ENCODE results near the gene XKR7. TPM values are rescaled to one million over a fixed set of nuclear protein-coding genes. Genes with fewer than 3 reads are reported as not detected.

Gene XKR7
- total RNA-seq, 2 donors from 2014 or later: 0.05 TPM; not detected in 1

DNA sequence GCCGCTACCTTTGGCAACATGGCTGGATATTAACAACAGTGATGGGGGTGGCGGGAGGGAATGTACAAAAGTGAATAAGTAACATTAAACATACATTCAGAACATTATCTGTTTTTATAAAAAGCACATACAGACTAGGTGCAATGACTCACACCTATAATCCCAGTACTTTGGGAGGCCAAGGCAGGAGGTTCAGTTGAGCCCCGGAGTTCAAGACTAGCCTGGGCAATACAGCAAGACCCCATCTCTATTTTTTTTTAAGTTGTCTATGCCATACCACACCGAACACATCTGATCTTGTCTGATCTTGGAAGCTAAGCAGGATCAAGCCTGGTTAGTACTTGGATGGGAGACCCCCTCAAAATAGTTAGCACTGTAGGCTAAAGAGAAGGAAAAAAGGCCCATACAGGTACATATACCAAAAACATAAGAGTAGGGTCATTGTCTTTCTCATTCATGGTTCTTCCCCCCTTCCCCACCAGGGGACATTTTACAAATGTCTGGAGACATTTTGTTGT, 82.4 kb downstream of the XKR7 start:
- 88% methylated on average over 4 of the region's 4 CpGs for WGBS
- Histone ChIP-seq H3K9me3 (no peaks in the 10 kb centered on the region), H3K4me1 (replicated peaks) (no peaks in the 10 kb centered on the region), H3K36me3 (no peaks in the 10 kb centered on the region), H3K27ac (no peak overlapping the region), H3K27me3 (replicated peaks; ENCODE audit: insufficient read depth) (peaks cover 5% of the 10 kb centered on the region), H3K4me3 (no peak overlapping the region)
- intact Hi-C loops (cut with DNase I): no loop called here
- TF ChIP-seq, protein P1, sequence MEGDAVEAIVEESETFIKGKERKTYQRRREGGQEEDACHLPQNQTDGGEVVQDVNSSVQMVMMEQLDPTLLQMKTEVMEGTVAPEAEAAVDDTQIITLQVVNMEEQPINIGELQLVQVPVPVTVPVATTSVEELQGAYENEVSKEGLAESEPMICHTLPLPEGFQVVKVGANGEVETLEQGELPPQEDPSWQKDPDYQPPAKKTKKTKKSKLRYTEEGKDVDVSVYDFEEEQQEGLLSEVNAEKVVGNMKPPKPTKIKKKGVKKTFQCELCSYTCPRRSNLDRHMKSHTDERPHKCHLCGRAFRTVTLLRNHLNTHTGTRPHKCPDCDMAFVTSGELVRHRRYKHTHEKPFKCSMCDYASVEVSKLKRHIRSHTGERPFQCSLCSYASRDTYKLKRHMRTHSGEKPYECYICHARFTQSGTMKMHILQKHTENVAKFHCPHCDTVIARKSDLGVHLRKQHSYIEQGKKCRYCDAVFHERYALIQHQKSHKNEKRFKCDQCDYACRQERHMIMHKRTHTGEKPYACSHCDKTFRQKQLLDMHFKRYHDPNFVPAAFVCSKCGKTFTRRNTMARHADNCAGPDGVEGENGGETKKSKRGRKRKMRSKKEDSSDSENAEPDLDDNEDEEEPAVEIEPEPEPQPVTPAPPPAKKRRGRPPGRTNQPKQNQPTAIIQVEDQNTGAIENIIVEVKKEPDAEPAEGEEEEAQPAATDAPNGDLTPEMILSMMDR (IDR thresholded peaks at IDR 0.05): no peak
- TF ChIP-seq POLR2AphosphoS5 (IDR thresholded peaks at IDR 0.05) (no peak), POLR2A (IDR thresholded peaks at IDR 0.05) (no peak)
- DNase-seq (ENCODE audit: low spot score): no peak

DNA sequence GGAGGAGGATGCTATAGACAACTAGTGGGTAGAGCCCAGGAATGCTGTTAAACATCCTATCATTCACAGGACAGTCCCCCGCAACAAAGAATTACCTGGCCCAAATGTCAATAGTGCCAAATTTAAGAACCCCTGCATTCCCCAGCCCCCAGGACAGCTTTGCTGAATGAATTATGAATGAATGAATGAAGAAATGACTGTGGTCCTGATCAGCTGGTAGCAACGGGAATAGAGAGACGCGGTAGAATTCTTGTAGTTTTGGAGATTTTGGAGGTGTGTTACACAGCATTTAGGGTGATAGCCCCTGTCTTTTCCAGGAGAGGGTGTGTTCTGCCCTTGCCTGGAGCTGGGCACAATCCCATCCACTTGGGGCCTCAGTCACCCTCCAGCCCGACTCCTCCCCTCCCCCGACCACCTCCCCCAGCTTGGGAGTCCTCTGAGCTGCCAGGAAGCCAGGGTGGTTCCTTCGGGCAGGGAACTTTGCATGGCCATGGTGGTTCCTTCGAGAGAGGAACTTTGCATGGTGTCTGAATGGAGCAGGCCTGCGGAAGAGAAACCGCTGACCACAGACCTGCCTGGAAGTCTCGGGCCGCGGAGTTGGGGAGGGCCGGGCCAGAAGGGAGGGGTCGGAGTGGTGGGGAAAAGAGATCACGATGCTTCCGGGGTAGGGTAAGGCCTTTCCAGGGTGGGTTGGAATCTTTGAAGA, 83.1 kb downstream of the XKR7 start:
- WGBS: 21% methylated on average over 17 of the region's 17 CpGs
- intact Hi-C loops (cut with DNase I): no loop called here
- TF ChIP-seq POLR2AphosphoS5 (IDR thresholded peaks at IDR 0.05): no peak
- Histone ChIP-seq H3K4me3 (no peak overlapping the region), H3K36me3 (no peaks in the 10 kb centered on the region), H3K4me1 (replicated peaks) (no peaks in the 10 kb centered on the region), H3K27me3 (replicated peaks; ENCODE audit: insufficient read depth) (peaks cover 5% of the 10 kb centered on the region), H3K9me3 (no peaks in the 10 kb centered on the region), H3K27ac (no peak overlapping the region)
- DNase-seq (ENCODE audit: low spot score): no peak

DNA sequence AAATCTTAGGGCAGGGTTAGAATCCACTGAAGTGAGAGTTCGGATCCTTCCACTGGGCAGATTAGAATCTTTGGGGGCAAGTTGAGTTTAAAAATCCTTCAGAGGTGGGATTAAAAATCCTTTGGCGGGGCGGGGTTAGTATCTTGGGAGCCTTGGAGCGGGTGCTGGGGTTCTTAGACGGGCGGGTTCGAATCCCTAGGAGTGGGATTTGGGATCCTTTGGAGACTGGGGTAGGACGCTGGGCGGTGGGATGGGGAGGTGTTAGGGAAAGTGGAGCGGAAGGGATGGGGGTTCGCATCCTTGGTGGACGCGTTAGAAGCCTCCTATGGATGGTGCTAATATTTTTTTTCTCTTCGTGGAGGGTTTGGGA, 83.8 kb downstream of the XKR7 start:
- no peak for DNase-seq (ENCODE audit: low spot score)
- peaks cover 5% of the 10 kb centered on the region for H3K27me3 ChIP-seq (replicated peaks; ENCODE audit: insufficient read depth)

DNA sequence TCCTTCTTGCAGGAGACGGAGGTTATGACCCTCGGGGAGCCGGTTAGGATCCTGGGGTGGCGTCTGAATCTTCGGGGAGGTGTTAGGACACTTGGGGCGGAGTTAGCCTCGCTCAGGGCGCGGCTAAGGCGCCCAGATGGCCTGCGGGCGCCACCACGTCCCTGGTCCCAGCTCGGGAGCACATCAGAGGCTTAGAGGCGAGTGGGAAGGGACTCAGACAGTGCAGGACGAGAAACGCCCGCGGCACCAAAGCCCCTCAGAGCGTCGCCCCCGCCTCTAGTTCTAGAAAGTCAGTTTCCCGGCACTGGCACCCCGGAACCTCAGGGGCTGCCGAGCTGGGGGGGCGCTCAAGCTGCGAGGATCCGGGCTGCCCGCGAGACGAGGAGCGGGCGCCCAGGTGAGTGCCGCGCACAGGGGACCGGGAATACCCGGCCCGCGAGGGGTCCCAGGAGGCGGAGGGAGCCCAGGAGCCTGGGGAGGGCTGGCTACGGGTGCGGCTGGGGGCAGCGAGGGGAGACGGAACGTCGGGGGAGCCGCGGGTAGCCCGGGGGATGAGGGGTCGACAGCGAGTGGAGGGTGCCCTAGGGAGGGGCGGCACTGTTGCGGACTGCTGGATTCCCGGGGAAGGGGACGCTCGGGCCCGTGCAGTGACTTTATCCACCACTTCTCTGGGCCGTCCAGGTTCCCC, 84.3 kb downstream of the XKR7 start, which contains the start of gene HCK:
TSS of gene HCK (plus strand) at position 153 of the 688 bp plus-strand sequence.
- intact Hi-C loops (cut with DNase I): no loop called here
- DNase-seq (ENCODE audit: low spot score): no peak
- H3K9me3 ChIP-seq: no peaks in the 10 kb centered on the region
- TF ChIP-seq POLR2AphosphoS5 (IDR thresholded peaks at IDR 0.05): no peak
- TF ChIP-seq POLR2A (IDR thresholded peaks at IDR 0.05): no peak
- TF ChIP-seq, protein P1 (IDR thresholded peaks at IDR 0.05): no peak
- H3K36me3 ChIP-seq: no peaks in the 10 kb centered on the region
- H3K27ac ChIP-seq: no peak within 1 kb of the TSS
- peak within 1 kb of the TSS; percentile 8 to 21 for H3K4me3 ChIP-seq
- no peaks in the 10 kb centered on the region for H3K4me1 ChIP-seq (replicated peaks)
- peaks cover 5% of the 10 kb centered on the region for H3K27me3 ChIP-seq (replicated peaks; ENCODE audit: insufficient read depth)
- WGBS: under 1% methylated on average over 53 of the region's 58 CpGs

More for the DNA sequence above, 83.8 kb downstream of the XKR7 start:
- intact Hi-C loops (cut with DNase I): no loop called here
- Histone ChIP-seq H3K36me3 (no peaks in the 10 kb centered on the region), H3K4me3 (no peak overlapping the region), H3K9me3 (no peaks in the 10 kb centered on the region), H3K4me1 (replicated peaks) (no peaks in the 10 kb centered on the region), H3K27ac (no peak overlapping the region)
- TF ChIP-seq, protein P1 (IDR thresholded peaks at IDR 0.05): no peak
- TF ChIP-seq POLR2A (IDR thresholded peaks at IDR 0.05) (no peak), POLR2AphosphoS5 (IDR thresholded peaks at IDR 0.05) (no peak)
- 20% methylated on average over 14 of the region's 14 CpGs for WGBS

DNA sequence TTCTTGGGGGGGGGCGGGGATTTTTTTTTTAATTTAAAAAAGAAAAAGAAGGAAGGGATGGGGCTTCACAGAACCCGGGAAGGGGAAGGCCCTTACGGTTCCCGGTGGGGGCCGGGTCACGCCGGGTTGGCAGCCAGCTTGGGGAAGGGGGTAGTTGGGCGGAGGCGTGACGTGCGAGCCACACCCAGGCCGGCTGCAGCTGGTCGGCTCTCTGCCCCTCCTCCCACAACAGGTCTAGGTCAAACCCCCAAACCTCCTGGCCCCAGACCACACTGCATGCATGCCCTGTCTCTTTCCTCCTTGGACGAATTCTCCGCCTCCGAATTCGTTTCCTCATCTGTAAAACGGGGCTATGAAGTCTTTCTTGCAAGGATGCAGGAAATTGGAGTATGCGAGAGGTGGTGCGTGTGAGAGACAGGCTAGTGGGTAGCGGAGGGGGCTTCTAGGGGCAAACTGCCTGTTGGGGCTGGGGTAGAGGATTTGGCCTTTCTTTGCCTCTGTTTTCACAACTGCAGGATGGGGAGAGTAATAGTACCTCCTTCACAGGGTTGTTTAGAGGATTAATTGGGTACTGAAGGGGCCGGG, 84.9 kb downstream of the XKR7 start:
- TF ChIP-seq POLR2A (IDR thresholded peaks at IDR 0.05) (no peak), POLR2AphosphoS5 (IDR thresholded peaks at IDR 0.05) (no peak)
- TF ChIP-seq, protein P1 (IDR thresholded peaks at IDR 0.05): no peak
- Histone ChIP-seq H3K36me3 (no peaks in the 10 kb centered on the region), H3K27ac (no peak overlapping the region), H3K27me3 (replicated peaks; ENCODE audit: insufficient read depth) (peaks cover 5% of the 10 kb centered on the region), H3K9me3 (no peaks in the 10 kb centered on the region), H3K4me1 (replicated peaks) (no peaks in the 10 kb centered on the region), H3K4me3 (no peak overlapping the region)
- WGBS: 21% methylated on average over 22 of the region's 22 CpGs
- intact Hi-C loops (cut with DNase I): no loop called here
- no peak for DNase-seq (ENCODE audit: low spot score)
